Measurements from ENCODE around the gene HLA-A. TPM values are rescaled to one million over a fixed set of nuclear protein-coding genes. Genes with fewer than 3 reads are reported as not detected.

HLA-A gene
- total and polyA plus RNA-seq, 2 donors (not counting 3 experiments of a cell fraction or from before 2014, with no cell fraction given), result 294 to 822 TPM

GRCh38 chr6:29968905-29969304, 26.6 kb downstream of the HLA-A start:
- Histone ChIP-seq H3K9ac (replicated peaks; ENCODE audit: extremely low read depth, insufficient read depth, low read length) (no peak overlapping the region), H3K27me3 (ENCODE audit: control insufficient read depth in 2 of 2, insufficient read depth in 2 of 2, low read length in 2 of 2) (peaks cover 0 to 2% of the 10 kb centered on the region in 2 experiments), H3K79me2 (ENCODE audit: control insufficient read depth, insufficient read depth, low read length) (no peaks in the 10 kb centered on the region), H3K4me3 (replicated peaks in 1 of 3; ENCODE audit: insufficient read depth in 1 of 3, low read depth in 1 of 3, low read length in 3 of 3) (no peak overlapping the region), H3K27ac (ENCODE audit: insufficient read depth, low read depth, low read length) (no peak overlapping the region), H3K4me2 (ENCODE audit: insufficient read depth, low read length) (no peak overlapping the region), H3K9me1 (replicated peaks; ENCODE audit: control insufficient read depth, extremely low read depth, insufficient read depth, low read length) (no peaks in the 10 kb centered on the region), H3K4me1 (ENCODE audit: control insufficient read depth, extremely low read depth, insufficient read depth, low read length) (peaks cover 44% of the 10 kb centered on the region), H3K36me3 (ENCODE audit: control insufficient read depth in 2 of 2, extremely low read depth in 1 of 2, insufficient read depth in 2 of 2, low read length in 2 of 2) (no peaks in the 10 kb centered on the region), H2AFZ (ENCODE audit: low read depth, low read length) (no peak overlapping the region), H4K20me1 (replicated peaks; ENCODE audit: control insufficient read depth, extremely low read depth, insufficient read depth, low read length) (no peaks in the 10 kb centered on the region), H3K9me3 (replicated peaks; ENCODE audit: control insufficient read depth, insufficient read depth, low read length) (no peaks in the 10 kb centered on the region)
- dilution Hi-C loops (cut with MboI; ENCODE audit: extremely low pct_ligation_motif_present, low sequenced_read_pairs), result no loop called here
- intact Hi-C loops (cut with micrococcal nuclease), result loop anchor here (1.0 to 5.0 kb wide), 2 partner anchors 7 to 98 kb away; partner anchors contain the start of gene PPP1R11
- ChIA-PET CTCF (no interaction called here), POLR2A (no interaction called here)
- TF ChIP-seq POLR2A (IDR thresholded peaks at IDR 0.05; ENCODE audit: low read depth, low read length) (no peak), CTCF (IDR thresholded peaks at IDR 0.05; ENCODE audit: extremely low read depth in 1 of 2, insufficient read depth in 1 of 2, low read depth in 1 of 2, low read length in 2 of 2) (no peak), JUN (IDR thresholded peaks at IDR 0.05; ENCODE audit: borderline replicate concordance, insufficient read depth, insufficient read length, low read depth) (no peak), POLR2AphosphoS5 (IDR thresholded peaks at IDR 0.05; ENCODE audit: insufficient read depth, low read depth, low read length) (no peak), MAX (IDR thresholded peaks at IDR 0.05; ENCODE audit: insufficient read depth, insufficient read length) (no peak), EZH2 (IDR thresholded peaks at IDR 0.05; ENCODE audit: borderline replicate concordance, low read depth, low read length, severe bottlenecking) (no peak), GATA2 (IDR thresholded peaks at IDR 0.05; ENCODE audit: insufficient read depth, insufficient read length, low read depth, low read length) (no peak), MYC (IDR thresholded peaks at IDR 0.05; ENCODE audit: low read depth, low read length) (no peak), FOS (IDR thresholded peaks at IDR 0.05; ENCODE audit: borderline replicate concordance, insufficient read depth, low read length) (no peak)
- no peak for FAIRE-seq
- no peak for DNase-seq (ENCODE audit: low read depth, low spot score)
- BruUV-seq (replicated peaks), result no TSS peak
